GM18517 (cell line): ENCODE results near the gene CSHL1.

Source experiments
- ATAC-seq: cut with Tn5 transposase; IDR thresholded peaks from one replicate; pipeline ENCODE4 v1.9.1; 2021; ENCODE audit warnings: mild to moderate bottlenecking, moderate library complexity; ENCODE audit not compliant: unreplicated experiment

Gene CSHL1

DNA sequence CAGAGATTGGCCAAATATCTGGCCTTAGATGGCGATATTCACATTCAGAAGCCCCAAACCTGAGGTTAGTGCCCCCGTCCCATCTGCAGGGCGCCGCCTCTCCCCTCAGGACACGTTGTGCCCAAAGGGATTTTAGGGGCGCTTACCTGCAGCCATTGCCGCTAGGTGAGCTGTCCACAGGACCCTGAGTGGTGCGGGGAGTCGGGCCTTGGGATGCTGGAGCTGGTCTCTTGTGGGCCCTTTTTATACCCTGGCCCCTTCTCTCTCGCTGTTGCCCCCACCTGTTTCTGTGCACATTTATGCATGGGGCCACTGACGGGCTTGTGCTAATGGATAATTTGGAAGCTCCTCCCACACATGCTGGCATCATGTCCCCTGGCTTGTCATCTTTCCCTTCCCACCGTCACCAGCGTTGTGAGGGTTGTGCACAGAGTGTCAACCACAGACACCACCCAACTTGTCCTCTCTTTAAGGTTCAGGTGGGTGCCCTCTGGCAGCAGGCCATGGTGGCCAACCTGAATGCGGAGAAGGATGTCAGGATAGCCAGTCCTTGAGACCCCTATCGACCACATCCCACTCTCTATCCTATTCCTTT, at the start of gene CSHL1:
TSS of gene CSHL1 (minus strand) at position 218 of the 595 bp plus-strand sequence. CDS start at position 156, 62 bp downstream.
- ATAC-seq = no peak

DNA sequence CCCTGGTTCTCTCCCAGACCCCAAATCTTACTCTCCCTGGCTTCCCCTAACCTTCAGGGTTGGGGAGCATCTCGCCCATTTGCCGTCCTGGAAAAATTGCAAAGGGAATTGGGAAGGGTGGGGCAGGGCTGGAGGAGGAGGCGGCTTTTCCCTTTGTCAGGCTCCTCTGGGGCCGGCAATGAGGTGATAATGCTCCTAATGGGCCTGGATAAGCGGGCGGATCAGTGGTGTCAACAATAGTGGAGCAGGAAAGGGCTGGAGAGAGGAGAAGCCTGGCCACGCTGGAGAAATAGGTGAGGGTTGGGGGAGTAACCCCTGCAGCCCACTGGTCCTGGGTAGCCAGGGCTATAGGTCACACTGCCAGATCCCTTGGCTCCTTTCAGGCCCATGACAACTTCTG, 49.4 kb upstream of the CSHL1 start:
- ATAC-seq = no peak

DNA sequence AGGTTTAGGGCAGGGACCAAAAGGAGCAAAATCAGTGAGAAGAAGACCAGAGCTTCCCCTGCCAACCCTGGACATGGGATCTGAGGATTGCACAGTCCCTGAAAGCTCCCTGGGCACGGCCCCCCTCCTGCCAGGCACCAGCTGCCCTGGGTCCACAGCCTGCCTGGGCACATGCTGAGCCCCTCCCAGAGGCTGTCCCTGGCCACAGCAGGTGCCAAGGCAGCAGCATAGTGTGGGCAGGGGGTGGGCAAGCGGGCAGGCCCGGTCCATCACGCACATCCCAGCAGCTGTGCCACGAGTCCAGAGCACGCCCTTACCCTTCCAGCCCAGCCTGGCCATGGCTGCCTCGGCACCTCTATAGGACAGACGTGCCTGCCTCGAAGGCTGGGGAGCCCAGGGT, 48.9 kb upstream of the CSHL1 start:
- ATAC-seq = no peak

DNA sequence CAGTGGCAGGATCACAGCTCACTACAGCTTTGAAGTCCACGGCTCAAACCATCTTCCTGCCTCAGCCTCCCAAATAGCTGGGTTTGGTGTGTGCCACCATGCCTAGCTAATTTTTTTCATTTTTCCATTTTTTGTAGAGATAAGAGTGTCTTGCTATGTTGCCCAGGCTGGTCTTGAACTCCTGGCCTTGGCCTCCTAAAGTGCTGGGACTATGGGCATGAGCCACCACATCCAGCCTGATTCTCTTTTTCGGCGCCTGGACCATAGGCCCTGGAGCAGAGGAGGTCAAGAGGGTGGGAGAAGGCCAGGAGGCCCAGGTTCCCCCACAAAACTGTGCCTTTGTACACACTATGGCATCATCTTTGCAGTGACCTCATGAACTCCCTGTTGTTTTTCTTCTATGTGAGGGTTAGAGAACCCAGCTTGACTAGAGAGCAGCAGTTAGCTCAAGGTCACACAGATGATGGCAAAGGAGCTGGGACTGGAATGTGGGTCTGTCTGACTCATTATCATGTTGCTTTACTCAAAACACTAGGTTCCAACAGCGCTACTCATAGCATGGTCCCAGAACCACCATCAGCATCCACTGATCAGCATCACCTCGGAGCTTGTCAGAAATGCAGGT, 45.4 kb upstream of the CSHL1 start:
- ATAC-seq = no peak

DNA sequence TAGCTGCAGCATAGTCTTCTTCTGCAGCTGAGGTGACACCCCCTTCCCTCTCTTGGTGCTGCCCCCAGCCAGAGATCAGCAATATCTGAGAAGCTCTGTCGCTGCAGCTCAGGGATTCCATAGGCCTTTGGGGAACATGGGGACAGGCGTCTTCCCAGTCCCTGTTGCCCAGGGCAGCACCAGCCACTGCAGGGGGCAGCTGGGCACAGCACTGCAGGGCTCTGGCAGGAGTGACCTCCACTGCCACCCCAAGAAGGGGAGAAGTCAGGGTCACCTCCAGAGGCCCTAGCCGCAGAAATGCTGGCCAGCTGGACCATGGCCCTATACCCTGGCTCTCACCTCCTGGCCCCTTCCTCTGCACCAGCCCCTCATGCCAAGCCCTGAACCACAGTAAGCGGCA, 44.7 kb upstream of the CSHL1 start:
- ATAC-seq = no peak

DNA sequence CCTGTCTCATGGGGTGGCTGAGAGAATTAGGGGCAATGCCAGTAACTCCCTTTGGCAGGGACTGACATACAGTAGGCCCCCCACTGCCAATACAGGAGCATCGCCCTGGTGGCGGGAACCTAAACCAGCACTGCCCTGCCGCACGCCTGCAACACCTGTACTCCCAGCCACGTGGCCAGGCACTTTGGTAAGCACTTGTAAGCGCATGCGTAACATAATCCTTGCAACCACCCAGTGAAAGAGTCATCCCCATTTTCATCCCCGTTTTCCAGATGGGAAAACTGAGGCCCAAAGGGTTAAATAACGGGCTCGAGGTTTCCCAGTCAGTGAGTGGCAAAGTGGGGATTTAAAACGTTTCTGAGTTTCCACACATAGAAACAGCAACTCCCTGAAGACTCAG, 44.2 kb upstream of the CSHL1 start:
- no peak for ATAC-seq

DNA sequence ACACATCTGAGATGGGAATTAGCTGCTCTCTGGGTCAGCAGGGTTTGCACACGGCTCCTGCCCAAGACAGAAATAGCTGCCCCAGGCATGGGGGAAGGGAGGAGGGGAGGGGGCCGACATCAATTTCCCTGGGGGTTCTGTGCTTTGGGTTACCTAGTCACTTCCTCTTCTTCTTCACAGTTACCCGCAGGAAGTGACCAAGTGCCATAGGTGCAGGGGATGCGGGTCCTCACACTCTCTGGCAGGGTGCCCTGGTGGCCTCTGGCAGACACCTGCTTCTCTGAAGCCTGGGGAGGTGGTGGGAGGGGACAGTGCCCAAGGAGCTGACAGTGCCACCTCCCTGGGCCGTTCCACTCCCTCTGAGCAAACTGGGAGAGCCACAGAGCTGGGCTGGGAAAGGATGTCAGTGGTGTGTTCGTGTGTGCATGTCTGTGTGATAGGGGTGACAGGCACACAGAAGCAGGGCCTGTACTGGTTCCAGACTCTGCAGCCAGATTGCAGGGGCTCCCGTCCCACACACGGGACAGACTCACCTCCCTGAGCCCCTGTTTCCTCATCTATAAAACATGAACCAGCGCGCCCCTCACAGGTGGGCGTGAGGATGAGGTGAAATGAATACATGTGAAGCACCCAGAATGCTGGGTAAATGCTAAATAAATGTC, 43.5 kb upstream of the CSHL1 start:
- peak; percentile 53 for ATAC-seq

DNA sequence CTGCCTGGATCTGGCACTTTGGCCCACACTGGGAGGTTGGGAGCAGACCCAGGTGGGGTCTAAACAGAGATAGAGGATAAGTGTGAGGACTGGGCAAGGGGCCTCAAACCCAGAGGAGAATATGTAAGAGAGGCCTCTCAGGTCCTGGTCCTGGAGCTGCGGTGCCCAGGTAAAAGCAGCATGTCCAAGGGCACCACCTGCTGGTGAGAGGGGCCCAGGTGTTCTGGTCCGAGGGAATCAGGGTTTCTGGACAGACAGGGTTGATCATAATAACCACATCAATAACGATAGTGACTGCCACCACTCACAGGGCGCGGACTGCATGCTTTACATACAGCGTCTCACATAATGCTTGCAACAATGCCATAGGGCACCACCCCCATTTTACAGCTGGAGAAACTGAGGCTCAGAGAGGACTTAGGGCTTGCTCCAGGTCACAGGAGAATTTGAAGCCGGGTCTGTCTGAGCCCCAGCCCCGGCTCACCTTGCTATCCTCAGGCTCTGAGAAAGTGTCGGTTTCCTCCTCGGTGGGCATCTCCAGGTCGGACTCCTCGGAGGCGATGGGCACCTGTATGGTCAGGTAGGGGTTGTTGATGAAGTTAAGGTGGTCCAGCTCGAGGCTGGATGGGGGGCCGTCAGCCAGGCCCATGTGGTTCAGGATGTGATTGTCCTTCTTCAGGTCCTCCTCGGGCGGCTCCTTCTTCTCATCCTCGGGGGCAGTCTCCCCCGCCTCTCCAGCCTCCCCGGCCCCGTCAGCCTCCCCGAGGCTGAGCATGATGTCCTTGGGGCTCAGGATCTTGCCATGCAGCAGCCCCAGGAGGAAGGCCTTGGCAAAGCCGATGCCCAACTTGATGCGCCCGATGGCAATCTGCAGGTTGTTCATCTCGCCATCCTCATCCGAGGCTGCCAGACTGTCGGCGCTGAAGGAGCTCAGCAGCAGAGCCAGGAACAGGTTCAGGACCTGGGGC, 40.2 kb upstream of the CSHL1 start:
- no peak for ATAC-seq

DNA sequence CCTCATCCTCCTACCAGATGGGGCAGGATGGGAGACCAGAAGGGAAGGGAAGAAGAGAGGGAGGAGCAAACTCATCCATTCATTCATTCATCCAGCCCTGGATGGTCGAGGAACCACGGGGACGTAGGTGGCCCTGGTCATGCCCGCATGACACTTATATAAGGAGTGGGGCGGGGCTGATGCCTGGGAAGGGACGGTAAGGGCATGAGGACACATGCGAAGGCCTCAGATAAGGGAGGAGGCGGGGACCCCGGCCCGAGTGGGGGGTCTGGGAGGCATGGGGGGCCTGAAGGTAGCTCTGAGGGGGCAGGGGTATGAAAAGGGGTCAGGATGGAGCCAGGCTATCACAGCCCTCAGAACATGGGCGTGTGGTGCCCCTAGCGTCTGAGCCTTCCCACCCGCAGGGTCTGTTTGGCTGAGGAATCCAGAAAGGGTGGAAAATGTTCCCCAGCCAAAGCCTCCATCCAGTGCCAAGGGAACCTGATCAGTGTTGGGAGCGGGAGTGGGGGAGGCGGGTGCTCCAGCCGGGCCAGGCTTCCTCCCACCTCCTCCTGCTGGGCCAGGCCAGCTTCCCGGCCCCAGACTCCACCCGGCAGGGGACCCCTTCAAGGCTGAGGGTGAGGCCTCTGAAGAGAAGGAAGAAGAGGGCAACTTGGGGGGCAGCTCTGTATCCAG, 38.7 kb upstream of the CSHL1 start:
- no peak for ATAC-seq

DNA sequence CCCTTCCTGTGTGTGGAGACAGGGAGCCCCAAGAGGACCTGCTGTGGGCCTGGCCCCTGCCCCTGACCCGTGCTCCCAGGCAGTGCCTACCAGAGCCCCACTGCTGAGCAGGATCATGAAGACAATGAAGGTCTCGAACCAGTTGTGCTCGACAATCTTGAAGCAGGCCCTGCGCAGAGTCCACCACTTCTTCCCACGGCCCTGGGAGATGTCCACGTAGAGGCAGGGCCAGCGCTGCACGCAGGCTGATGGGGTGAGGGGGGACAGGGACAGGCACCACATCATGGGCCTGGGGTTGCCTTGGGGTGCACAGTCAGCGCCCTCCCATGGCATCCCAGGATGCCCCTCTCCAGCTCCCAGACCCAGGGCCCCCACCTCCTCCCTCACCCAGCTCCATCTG, 37.5 kb upstream of the CSHL1 start:
- no peak for ATAC-seq

DNA sequence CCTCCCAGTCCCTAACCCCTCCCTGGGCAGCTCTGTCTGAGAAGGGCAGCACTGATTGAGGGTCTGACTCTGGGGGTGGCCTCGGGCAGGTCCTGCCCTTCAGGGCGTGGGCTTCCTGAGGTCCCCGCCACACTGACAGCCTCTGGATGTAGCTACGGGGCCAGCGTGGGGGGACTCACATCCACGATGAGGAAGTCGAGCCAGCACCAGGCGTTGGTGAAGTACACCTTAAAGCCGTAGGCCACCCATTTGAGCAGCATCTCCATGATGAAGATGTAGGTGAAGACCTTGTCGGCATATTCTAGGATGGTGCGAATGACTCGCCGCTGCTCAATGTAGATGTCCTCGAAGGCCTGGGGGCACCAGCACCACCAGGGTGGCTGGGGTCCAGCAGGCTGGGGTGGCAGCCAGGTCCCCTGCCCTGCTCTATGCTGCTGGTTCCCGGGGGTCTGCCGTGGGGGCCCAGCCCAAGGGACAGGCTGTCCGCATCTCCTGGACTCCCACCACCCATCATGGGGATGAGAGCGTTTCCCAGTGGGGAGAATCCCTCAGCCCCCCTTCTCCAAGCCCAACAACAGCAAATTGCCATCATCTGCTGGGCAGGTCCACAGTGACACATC, 36.8 kb upstream of the CSHL1 start:
- no peak for ATAC-seq

DNA sequence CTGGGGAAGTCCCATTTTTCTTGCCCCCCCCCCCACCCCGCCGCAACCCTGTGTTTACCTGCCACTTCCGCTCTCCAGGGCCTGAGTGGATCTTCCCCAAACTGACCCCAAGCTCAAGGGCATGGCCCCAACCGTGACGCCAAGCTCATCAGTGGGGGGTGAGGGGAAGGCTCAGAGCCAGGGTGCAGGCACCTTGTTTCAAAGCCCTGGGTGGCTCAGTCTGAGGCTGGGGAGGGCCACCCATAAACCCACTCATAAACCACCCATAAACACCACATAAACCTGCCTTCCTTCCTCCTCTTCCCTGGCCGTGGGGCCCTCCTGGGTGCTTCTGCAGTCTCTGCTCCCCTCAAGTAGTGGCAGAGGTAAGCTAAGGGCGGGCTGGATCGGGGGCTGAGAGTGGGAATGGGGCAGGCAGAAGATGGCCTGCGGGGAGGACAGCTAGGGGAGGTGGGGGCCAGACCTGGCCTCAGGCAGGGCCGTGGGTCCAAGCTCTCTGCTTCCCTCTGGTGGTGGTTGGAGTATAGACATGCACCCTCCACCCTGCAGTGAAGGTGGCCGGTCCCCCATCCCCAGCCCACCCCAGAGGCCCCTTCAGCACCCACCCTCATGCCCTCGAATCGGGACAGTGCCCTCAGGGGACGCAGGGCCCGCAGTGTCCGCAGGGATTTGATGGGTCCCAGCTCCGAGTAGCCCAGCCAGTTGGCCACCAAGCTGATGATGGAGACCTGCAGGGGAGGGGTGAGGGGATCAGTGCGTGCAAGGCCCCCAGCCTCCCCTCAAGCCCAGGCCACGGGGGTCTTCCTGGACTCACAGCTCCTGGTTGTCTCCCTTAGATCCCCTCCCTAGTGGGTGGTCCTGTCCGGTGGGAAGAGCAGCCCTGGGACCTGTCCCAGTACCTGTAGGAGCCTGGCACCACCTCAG, 35.6 kb upstream of the CSHL1 start:
- no peak for ATAC-seq

DNA sequence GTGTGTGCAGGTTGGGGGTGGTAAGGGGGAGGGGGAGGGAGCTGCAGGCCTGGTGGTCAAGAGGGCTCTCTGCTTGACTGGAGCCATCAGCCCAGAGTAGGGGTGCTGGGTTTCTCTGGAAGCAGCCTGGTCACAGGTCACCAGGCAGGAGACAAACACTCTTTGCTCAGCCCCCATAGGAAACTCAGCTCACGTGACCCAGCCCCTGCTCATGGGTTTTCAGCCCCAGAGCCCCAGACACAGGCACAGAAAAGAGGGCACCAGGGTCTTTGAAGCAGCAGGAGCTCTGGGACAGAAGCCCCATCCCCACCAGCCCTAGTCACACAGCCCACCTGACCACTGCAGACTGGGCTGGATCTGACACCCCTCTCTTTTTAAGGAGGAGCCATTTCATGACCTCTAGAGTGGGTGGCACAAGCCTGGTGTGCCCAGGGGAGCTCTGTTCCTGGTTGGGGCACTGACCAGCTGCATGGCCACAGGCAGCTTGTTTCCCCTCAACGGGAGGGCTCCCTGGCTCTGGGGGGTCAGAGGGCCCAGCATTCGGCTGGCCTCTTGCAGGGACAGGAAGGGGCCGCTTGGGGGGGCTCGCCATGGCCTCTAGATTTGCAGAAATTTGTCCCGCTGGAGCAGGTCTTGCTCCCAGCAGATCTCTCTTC, 34.9 kb upstream of the CSHL1 start:
- no peak for ATAC-seq

DNA sequence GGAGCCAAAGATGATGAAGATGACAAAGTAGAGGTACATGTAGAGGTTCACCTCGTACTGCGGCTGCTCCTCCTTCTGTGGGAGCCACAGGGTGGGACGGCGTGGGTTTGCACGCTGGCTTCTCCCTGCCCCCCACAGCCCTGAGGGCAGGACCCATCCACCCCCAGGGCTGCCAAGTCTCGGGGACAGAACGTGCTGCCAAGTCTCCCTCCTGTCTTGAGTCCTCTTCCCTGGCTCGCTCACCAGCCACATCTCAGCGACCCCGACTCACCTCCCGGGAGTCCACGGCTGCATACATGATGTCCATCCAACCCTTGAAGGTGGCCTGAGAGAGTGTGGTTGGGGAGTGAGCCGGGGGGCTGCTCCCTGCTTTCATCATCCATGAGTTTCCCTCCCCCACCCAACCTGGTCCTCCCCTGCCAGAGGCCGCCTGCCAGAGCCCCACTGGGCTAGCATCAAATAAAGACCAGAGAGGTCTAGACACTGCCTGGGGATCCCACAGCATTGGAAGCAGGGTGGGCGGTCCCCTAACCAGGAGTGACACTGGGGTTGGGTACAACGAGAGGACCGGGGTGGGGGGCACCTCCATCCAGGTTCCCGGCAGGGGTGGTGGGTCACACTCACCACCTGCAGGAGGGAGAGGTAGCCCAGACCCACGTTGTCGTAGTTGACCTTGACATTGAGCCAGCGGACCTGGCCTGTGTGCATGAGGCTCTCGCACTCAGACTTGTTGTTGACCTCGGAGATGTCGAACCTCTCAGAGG, 33.9 kb upstream of the CSHL1 start:
- ATAC-seq = no peak

DNA sequence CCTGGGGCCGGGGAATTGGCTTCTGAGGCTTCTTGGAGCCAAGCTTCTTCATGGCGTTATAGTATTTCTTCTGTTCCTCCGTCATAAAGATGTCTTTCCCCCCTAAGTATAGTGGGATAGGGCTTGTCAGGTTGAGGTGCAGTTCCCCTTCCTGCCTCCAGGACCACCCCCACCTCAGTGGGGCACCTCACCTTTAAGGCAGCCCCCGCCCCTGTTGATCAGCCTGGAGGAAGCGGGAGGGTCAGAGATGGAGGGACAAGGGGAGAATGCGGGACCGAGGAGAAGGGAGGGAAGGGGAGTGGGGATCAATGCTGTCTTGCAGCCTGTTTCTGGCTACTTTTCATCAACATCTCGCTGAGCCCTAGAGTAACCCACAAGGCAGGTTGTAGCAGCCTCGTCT, 32.7 kb upstream of the CSHL1 start:
- no peak for ATAC-seq

DNA sequence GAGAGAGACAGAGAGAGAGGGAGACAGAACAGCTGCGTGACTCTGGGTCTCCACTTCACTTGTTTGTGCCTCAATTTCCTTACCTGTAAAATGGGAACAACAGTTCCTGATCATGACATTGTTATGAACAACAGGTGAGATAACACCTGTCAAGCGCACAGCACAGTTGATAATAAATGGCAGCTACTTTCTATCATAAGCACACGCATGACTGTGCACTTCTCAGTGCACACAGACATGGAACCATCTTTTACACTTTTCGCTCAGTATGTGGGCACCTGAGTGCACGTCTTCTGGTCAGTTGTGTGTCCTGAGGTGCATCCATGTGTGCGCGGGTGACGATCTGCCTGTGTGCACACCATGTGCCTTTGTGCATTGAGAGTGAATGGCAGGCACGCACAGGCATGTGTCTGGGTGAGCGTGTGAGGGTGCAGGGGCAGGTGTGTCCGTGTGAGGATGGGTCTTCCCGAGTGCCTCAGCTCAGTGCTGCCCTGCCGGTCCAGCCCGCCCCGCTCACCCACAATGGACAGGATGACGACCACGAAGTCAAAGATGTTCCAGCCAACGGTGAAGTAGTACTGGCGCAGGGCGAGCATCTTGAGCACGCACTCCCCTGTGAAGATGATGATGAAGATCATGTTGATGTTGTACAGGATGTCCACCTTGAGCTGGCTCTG, 31.4 kb upstream of the CSHL1 start:
- no peak for ATAC-seq

DNA sequence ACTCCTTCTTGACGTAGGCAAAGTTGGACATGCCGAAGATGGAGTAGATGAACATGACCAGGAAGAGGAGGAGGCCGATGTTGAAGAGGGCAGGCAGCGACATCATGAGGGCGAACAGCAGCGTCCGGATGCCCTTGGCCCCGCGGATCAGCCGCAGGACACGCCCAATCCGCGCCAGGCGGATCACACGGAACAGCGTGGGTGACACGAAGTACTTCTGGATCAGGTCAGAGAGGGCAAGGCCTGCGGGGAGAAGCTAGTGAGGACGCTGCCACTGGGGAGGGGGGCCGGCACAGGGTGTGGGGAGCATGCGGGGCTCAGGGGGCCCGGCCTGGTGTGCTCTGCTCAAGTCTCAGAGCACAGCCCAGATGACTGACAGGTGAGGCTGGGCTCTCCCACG, 30.7 kb upstream of the CSHL1 start:
- ATAC-seq = no peak

DNA sequence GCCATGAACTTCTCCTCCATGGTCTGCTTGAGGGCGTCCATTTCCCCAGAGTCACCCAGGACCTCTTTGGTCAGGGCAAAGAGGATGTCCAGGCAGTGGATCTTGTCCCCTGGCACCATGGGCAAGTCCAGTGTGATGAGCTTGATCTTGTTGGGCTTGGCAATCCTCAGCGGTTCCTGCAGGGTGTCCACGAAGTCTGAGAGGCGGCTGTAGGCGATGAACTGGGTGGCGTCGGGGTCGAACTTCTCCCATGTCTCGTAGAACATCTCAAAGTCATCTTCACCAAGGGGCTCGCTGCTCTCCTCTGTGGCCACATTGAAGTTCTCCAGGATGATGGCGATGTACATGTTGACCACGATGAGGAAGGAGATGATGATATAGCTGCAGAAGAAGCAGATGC, 30.1 kb upstream of the CSHL1 start:
- no peak for ATAC-seq
